Glutamatergic neuron (in vitro differentiated cells): ENCODE results near the gene CD24. TPM values are rescaled to one million over a fixed set of nuclear protein-coding genes. Genes with fewer than 3 reads are reported as not detected.

ENCODE experiments used
- DNase-seq: peaks from one replicate; pipeline ENCODE4 v3.0.0; 2022
- H3K27ac Mint-ChIP-seq: one replicate; pipeline ENCODE4 v1.8.0; 2020; ENCODE audit warnings: mild to moderate bottlenecking, mixed read lengths, inconsistent platforms; ENCODE audit not compliant: unreplicated experiment
- H3K27me3 Mint-ChIP-seq: one replicate; pipeline ENCODE4 v1.8.0; 2020; ENCODE audit warnings: mild to moderate bottlenecking, moderate library complexity, mixed read lengths, inconsistent platforms; ENCODE audit not compliant: unreplicated experiment
- H3K36me3 Mint-ChIP-seq: one replicate; pipeline ENCODE4 v1.8.0; 2020; ENCODE audit warnings: mild to moderate bottlenecking, mixed read lengths, inconsistent platforms; ENCODE audit not compliant: unreplicated experiment
- H3K4me1 Mint-ChIP-seq: one replicate; pipeline ENCODE4 v1.8.0; 2020; ENCODE audit warnings: mild to moderate bottlenecking, low read depth, mixed read lengths, inconsistent platforms; ENCODE audit not compliant: unreplicated experiment
- H3K4me3 Mint-ChIP-seq: one replicate; pipeline ENCODE4 v1.8.0; 2020; ENCODE audit warnings: mild to moderate bottlenecking, mixed read lengths, inconsistent platforms; ENCODE audit not compliant: unreplicated experiment
- H3K9me3 Mint-ChIP-seq: one replicate; pipeline ENCODE4 v1.8.0; 2020; ENCODE audit warnings: mild to moderate bottlenecking, moderate library complexity, mixed read lengths, inconsistent platforms; ENCODE audit not compliant: unreplicated experiment
- CTCF ChIP-seq: fragments of 200-600 bp; sonication (generic); IDR thresholded peaks from one replicate; pipeline ENCODE4 v1.5.0; 2021; ENCODE audit not compliant: partially characterized antibody, unreplicated experiment
- total RNA-seq: library from RNA; stranded (reverse); fragmentation: NEBNext Ultra II Directional; extraction: Animal tissue kit (Norgen Biotek cat#: 25700); gene quantifications from one replicate; pipeline ENCODE4 v1.2.1, GENCODE V29; 2021; ENCODE audit not compliant: unreplicated experiment

CD24 gene
- total RNA-seq, 1 donor from 2014 or later, result 782 TPM

DNA sequence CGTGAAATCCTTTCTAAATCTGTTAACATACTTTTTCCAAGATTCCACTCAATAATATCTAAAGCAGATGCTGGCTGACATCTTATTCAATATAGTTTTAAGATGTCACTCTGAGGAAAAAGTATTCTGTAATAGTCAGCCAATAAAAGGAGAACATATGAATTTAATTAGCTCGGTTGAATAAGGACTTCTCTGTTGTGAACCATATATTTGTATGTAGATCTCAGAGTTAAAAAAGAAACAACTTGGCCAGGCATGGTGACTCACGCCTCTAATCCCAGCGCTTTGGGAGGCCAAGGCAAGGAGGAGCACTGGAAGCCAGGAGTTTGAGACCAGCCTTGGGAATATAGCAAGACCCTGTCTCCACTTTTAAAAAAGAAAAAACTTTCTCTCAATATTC lies 7.4 kb upstream of the CD24 start:
- no peak for DNase-seq
- H3K4me1 Mint-ChIP-seq, result no peaks in the 10 kb centered on the region
- H3K4me3 Mint-ChIP-seq, result no peak overlapping the region
- no peaks in the 10 kb centered on the region for H3K36me3 Mint-ChIP-seq
- TF ChIP-seq CTCF, result no peak
- no peak overlapping the region for H3K27ac Mint-ChIP-seq
- H3K27me3 Mint-ChIP-seq, result no peaks in the 10 kb centered on the region
- H3K9me3 Mint-ChIP-seq, result no peaks in the 10 kb centered on the region

- H3K9me3 Mint-ChIP-seq, result peaks cover 1% of the 10 kb centered on the region
- no peaks in the 10 kb centered on the region for H3K4me1 Mint-ChIP-seq
- H3K4me3 Mint-ChIP-seq, result no peak overlapping the region
- H3K36me3 Mint-ChIP-seq, result no peaks in the 10 kb centered on the region
- TF ChIP-seq CTCF, result no peak
- H3K27me3 Mint-ChIP-seq, result no peaks in the 10 kb centered on the region
- H3K27ac Mint-ChIP-seq, result no peak overlapping the region
- no peak for DNase-seq
Observed at GRCh38 chr6:106980926-106981325, 6.4 kb upstream of the CD24 start.

GRCh38 chr6:106979435-106979884 lies 4.9 kb upstream of the CD24 start:
- H3K27me3 Mint-ChIP-seq, result peaks cover 2% of the 10 kb centered on the region
- TF ChIP-seq CTCF, result peak; percentile 96
- peak; percentile 94 for DNase-seq
- no peaks in the 10 kb centered on the region for H3K36me3 Mint-ChIP-seq
- H3K9me3 Mint-ChIP-seq, result peaks cover 5% of the 10 kb centered on the region
- H3K4me1 Mint-ChIP-seq, result no peaks in the 10 kb centered on the region
- H3K27ac Mint-ChIP-seq, result no peak overlapping the region
- H3K4me3 Mint-ChIP-seq, result no peak overlapping the region

- Mint-ChIP-seq H3K4me1 (peaks cover 3% of the 10 kb centered on the region), H3K9me3 (peaks cover 18% of the 10 kb centered on the region), H3K4me3 (no peak overlapping the region), H3K27ac (no peak overlapping the region), H3K27me3 (peaks cover 8% of the 10 kb centered on the region), H3K36me3 (peaks cover 2% of the 10 kb centered on the region)
- no peak for DNase-seq
- no peak for TF ChIP-seq CTCF
Observed at GRCh38 chr6:106977246-106977645, 2.7 kb upstream of the CD24 start.

GRCh38 chr6:106976270-106976669 lies 1.7 kb upstream of the CD24 start:
- TF ChIP-seq CTCF, result no peak
- peaks cover 8% of the 10 kb centered on the region for H3K27me3 Mint-ChIP-seq
- peaks cover 19% of the 10 kb centered on the region for H3K9me3 Mint-ChIP-seq
- peak overlapping the region; percentile 97 for H3K27ac Mint-ChIP-seq
- peak overlapping the region; percentile 89 for H3K4me3 Mint-ChIP-seq
- H3K36me3 Mint-ChIP-seq, result peaks cover 9% of the 10 kb centered on the region
- H3K4me1 Mint-ChIP-seq, result peaks cover 4% of the 10 kb centered on the region
- DNase-seq, result no peak
